DOHH2 (cell line): Measurements from ENCODE around the gene PKHD1.

ENCODE experiments used
- EZH2phosphoT487 ChIP-seq: fragments of 200-600 bp; sonication (generic); IDR thresholded peaks from 2 replicates; pipeline ENCODE4 v1.6.1; 2017; ENCODE audit warnings: borderline replicate concordance, mild to moderate bottlenecking, antibody characterized with exemption, low read length, moderate library complexity, mixed read lengths
- TF ChIP-seq, protein P1 (sequence below): fragments of 200-600 bp; sonication (generic); IDR thresholded peaks from one replicate; pipeline ENCODE4 v1.5.1; 2014; ENCODE audit warnings: antibody characterized with exemption, mild to moderate bottlenecking, low read depth, low read length; ENCODE audit not compliant: poor library complexity, severe bottlenecking

DNA sequence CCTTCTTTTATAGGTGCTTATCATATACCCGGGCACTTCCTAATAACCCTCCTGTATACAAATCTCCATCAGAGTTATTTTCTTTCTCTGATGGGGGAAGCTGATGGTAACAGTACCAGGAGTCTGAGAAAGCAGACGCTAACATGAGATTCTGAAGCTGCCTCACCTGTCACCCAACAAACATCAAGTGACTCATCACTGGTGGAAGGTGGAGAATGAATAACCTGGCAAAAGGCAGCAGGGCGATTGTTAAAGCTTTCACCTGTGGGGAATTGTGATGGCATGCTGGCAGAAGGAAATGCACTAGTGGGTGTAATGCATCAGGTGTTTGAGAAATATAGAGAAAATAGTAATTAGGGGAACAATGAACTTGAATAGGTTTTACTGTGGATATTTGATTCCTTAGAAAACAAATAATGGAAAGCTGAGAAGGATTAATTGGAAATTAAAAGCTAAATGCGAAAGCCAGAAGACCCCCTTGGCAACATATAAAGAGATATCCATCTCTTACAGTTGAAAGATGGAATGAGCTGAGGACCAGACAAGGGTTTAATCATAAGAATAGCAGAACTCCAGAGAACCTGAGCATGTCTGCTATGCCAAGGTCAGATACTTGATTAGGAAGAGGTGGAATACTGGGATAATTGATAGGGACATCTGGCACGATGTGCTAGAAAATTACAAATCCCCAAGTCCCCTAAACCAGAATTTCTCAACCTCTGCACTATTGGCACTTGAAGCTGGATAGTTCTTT, 517.1 kb downstream of the PKHD1 start:
- TF ChIP-seq, protein P1, sequence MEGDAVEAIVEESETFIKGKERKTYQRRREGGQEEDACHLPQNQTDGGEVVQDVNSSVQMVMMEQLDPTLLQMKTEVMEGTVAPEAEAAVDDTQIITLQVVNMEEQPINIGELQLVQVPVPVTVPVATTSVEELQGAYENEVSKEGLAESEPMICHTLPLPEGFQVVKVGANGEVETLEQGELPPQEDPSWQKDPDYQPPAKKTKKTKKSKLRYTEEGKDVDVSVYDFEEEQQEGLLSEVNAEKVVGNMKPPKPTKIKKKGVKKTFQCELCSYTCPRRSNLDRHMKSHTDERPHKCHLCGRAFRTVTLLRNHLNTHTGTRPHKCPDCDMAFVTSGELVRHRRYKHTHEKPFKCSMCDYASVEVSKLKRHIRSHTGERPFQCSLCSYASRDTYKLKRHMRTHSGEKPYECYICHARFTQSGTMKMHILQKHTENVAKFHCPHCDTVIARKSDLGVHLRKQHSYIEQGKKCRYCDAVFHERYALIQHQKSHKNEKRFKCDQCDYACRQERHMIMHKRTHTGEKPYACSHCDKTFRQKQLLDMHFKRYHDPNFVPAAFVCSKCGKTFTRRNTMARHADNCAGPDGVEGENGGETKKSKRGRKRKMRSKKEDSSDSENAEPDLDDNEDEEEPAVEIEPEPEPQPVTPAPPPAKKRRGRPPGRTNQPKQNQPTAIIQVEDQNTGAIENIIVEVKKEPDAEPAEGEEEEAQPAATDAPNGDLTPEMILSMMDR = no peak
- no peak for TF ChIP-seq EZH2phosphoT487
